Measurements from ENCODE around the gene IGF1. TPM values are rescaled to one million over a fixed set of nuclear protein-coding genes. Genes with fewer than 3 reads are reported as not detected.
A peak's percentile ranks its signal among the peaks of the same experiment; 100 is the strongest.
"Not testable (repeated sequence)": the region's sequence is repeated elsewhere in the genome, so short reads cannot be mapped to it uniquely, and the experiment has no call there.

Gene IGF1
- total RNA-seq, 2 donors from 2014 or later: 0.79 to 2.0 TPM

DNA sequence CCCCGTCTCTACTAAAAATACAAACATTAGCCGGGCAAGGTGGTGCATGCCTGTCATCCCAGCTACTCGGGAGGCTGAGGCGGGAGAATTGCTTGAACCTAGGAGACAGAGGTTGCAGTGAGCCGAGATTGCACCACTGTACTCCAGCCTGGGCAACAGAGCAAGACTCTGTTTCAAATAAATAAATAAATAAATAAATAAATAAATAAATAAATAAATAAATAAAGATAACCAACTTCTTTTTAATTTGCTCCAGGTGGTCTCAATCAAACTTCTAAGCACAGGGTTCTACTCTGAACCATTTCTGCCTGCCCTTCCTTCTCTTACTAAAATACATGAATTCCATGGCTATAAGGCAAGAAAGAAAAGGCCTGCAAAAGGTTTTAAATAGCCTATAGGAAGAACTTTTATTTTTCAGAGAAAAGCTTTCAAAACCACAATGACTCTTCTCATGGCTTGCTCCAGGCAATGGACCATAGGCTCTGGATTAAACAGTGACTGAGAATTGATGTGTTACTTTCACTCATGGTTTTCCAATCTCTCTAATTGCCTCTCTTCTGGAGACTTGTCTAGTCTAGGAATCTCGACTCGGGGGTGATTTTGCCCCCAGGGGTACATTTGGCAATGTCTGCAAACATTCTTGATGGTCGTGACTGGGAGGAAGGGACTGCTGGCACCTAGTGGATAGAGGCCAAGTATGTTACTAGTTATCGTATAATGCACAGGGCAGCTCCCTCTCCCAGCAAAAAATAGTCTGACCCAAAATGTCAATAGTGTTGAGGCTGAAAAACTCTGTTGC lies 14.4 kb downstream of the IGF1 start:
- Mint-ChIP-seq H3K36me3 (ENCODE audit: insufficient read depth in 2 of 2) (no peaks in the 10 kb centered on the region), H3K4me3 (no peak overlapping the region), H3K27me3 (ENCODE audit: low read depth) (peaks cover 48% of the 10 kb centered on the region), H3K27ac (no peak overlapping the region), H3K4me1 (ENCODE audit: low read depth) (peaks cover 9% of the 10 kb centered on the region), H3K9me3 (no peaks in the 10 kb centered on the region)
- no peak for ATAC-seq (replicated peaks in 1 of 2)
- DNase-seq: no peak

GRCh38 chr12:102463659-102464249 lies 16.6 kb downstream of the IGF1 start:
- H3K4me1 Mint-ChIP-seq (ENCODE audit: low read depth): peaks cover 9% of the 10 kb centered on the region
- no peaks in the 10 kb centered on the region for H3K36me3 Mint-ChIP-seq (ENCODE audit: insufficient read depth in 2 of 2)
- ATAC-seq (replicated peaks in 1 of 2) (peak in 1 of 2 donors; percentile 44), DNase-seq (no peak)
- peaks cover 52% of the 10 kb centered on the region for H3K27me3 Mint-ChIP-seq (ENCODE audit: low read depth)
- H3K27ac Mint-ChIP-seq: no peak overlapping the region
- no peaks in the 10 kb centered on the region for H3K9me3 Mint-ChIP-seq
- H3K4me3 Mint-ChIP-seq: no peak overlapping the region

GRCh38 chr12:102462795-102463465 lies 17.4 kb downstream of the IGF1 start:
- no peak for DNase-seq
- Mint-ChIP-seq H3K36me3 (ENCODE audit: insufficient read depth in 2 of 2) (no peaks in the 10 kb centered on the region), H3K4me3 (no peak overlapping the region), H3K27me3 (ENCODE audit: low read depth) (peaks cover 47% of the 10 kb centered on the region), H3K9me3 (no peaks in the 10 kb centered on the region), H3K4me1 (ENCODE audit: low read depth) (peaks cover 9% of the 10 kb centered on the region), H3K27ac (no peak overlapping the region)
- ATAC-seq (replicated peaks in 1 of 2): no peak

DNA sequence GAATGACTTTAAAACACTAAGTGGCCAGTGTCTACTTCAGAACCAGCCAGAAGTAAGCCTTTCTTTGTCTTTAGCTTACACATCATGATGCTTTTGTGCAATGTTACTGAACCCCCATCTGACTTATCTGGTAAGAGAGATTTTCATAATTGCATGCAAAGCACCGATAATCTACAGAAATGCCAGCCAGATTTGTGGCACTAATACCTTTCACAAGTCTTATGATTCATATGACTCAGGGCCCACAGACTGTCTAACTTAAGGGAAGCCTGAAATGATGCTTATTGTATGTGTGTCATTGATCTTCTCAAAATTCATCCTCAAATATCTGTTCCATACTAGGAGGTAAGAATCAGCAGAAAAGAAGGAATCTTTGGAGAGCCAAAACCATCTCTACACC lies 18.0 kb downstream of the IGF1 start:
- peaks cover 9% of the 10 kb centered on the region for H3K4me1 Mint-ChIP-seq (ENCODE audit: low read depth)
- ATAC-seq (replicated peaks in 1 of 2) (peak; percentile 39 to 72), DNase-seq (no peak)
- no peaks in the 10 kb centered on the region for H3K9me3 Mint-ChIP-seq
- peaks cover 42% of the 10 kb centered on the region for H3K27me3 Mint-ChIP-seq (ENCODE audit: low read depth)
- no peak overlapping the region for H3K27ac Mint-ChIP-seq
- H3K36me3 Mint-ChIP-seq (ENCODE audit: insufficient read depth in 2 of 2): no peaks in the 10 kb centered on the region
- no peak overlapping the region for H3K4me3 Mint-ChIP-seq

DNA sequence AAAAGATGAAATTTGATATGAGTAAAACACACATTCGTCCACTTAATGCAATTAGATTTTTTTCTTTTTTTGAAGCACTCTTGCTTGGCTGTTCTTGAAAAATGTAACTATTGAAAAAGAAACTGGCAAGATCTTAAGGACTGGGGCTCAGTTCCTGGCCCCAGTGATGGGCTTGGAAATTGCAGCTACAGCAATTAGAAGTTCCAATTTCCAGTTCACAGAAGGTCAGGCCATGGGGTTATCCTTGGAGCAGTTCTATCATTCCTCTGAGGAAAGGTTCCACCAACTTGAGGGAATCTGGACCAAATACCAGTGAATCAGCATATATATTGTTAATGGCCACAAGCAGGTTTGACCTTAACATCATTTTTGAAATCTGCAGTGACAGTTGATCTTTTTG lies 18.9 kb downstream of the IGF1 start:
- peaks cover 9% of the 10 kb centered on the region for H3K4me1 Mint-ChIP-seq (ENCODE audit: low read depth)
- no peak overlapping the region for H3K4me3 Mint-ChIP-seq
- no peaks in the 10 kb centered on the region for H3K9me3 Mint-ChIP-seq
- H3K36me3 Mint-ChIP-seq (ENCODE audit: insufficient read depth in 2 of 2): no peaks in the 10 kb centered on the region
- peaks cover 33% of the 10 kb centered on the region for H3K27me3 Mint-ChIP-seq (ENCODE audit: low read depth)
- no peak for ATAC-seq (replicated peaks in 1 of 2)
- DNase-seq: no peak
- H3K27ac Mint-ChIP-seq: no peak overlapping the region

- Mint-ChIP-seq H3K36me3 (ENCODE audit: insufficient read depth in 2 of 2) (no peaks in the 10 kb centered on the region), H3K9me3 (no peaks in the 10 kb centered on the region), H3K4me3 (no peak overlapping the region), H3K27me3 (ENCODE audit: low read depth) (peaks cover 34% of the 10 kb centered on the region), H3K27ac (no peak overlapping the region), H3K4me1 (ENCODE audit: low read depth) (peaks cover 9% of the 10 kb centered on the region)
- ATAC-seq (replicated peaks in 1 of 2) (no peak), DNase-seq (no peak)
Measured at GRCh38 chr12:102459314-102459713, 21.0 kb downstream of the IGF1 start.

- H3K4me3 Mint-ChIP-seq: no peak overlapping the region
- peaks cover 0 to 4% of the 10 kb centered on the region in 2 donors for H3K36me3 Mint-ChIP-seq (ENCODE audit: insufficient read depth in 2 of 2)
- H3K4me1 Mint-ChIP-seq (ENCODE audit: low read depth): no peaks in the 10 kb centered on the region
- DNase-seq: no peak
- H3K27me3 Mint-ChIP-seq (ENCODE audit: low read depth): peaks cover 24% of the 10 kb centered on the region
- no peak for ATAC-seq (replicated peaks in 1 of 2)
- H3K27ac Mint-ChIP-seq: no peak overlapping the region
- peaks cover 0 to 4% of the 10 kb centered on the region in 2 donors for H3K9me3 Mint-ChIP-seq
Measured at GRCh38 chr12:102454808-102455760, 25.3 kb downstream of the IGF1 start.

DNA sequence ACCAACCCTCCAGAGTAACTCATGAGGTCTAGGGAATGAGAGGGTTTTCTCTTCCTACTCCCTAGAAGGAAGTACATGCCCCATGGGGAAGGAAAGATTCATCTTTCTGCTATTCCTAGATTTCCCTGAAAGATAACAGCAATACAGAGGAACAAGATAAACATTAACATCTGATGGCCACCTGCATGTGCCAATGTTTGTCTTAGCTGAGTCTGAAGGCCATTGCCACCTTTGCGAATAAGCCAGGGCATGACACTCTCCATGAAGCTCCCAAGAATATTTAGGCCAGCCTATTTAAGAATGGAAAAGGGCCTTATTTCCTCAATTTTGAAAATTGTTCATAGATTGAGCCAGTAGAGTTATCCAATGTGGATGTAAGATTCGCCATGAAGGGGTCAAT lies 26.0 kb downstream of the IGF1 start:
- H3K27ac Mint-ChIP-seq: no peak overlapping the region
- ATAC-seq (replicated peaks in 1 of 2) (no peak), DNase-seq (no peak)
- H3K36me3 Mint-ChIP-seq (ENCODE audit: insufficient read depth in 2 of 2): peaks cover 0 to 4% of the 10 kb centered on the region in 2 donors
- no peaks in the 10 kb centered on the region for H3K4me1 Mint-ChIP-seq (ENCODE audit: low read depth)
- peaks cover 0 to 4% of the 10 kb centered on the region in 2 donors for H3K9me3 Mint-ChIP-seq
- H3K27me3 Mint-ChIP-seq (ENCODE audit: low read depth): peaks cover 18% of the 10 kb centered on the region
- no peak overlapping the region for H3K4me3 Mint-ChIP-seq

- ATAC-seq (replicated peaks in 1 of 2) (no peak), DNase-seq (no peak)
- Mint-ChIP-seq H3K27me3 (ENCODE audit: low read depth) (peaks cover 13% of the 10 kb centered on the region), H3K9me3 (peaks cover 2 to 6% of the 10 kb centered on the region in 2 donors), H3K36me3 (ENCODE audit: insufficient read depth in 2 of 2) (peaks cover 2 to 4% of the 10 kb centered on the region in 2 donors), H3K4me3 (no peak overlapping the region), H3K4me1 (ENCODE audit: low read depth) (no peaks in the 10 kb centered on the region), H3K27ac (no peak overlapping the region)
Measured at GRCh38 chr12:102452605-102453004, 27.8 kb downstream of the IGF1 start.

- not testable (repeated sequence) for H3K9me3 Mint-ChIP-seq; H3K36me3 Mint-ChIP-seq (ENCODE audit: insufficient read depth in 2 of 2); H3K4me1 Mint-ChIP-seq (ENCODE audit: low read depth); H3K27ac Mint-ChIP-seq; DNase-seq; H3K4me3 Mint-ChIP-seq; ATAC-seq (replicated peaks in 1 of 2)
- H3K27me3 Mint-ChIP-seq (ENCODE audit: low read depth): peaks cover 27% of the 10 kb centered on the region
Measured at GRCh38 chr12:102449018-102449417, 31.3 kb downstream of the IGF1 start.

DNA sequence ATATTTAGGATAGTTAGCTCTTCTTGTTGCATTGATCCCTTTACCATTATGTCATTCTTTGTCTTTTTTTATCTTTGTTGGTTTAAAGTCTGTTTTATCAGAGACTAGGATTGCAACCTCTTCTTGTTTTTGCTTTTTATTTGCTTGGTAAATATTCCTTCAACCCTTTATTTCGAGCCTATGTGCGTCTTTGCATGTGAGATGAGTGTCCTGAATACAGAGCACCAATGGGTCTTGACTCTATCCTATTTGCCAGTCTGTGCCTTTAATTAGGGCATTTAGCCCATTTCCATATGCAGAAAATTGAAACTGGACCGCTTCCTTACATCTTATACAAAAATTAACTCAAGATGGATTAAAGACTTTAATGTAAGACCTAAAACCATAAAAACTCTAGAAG lies 32.9 kb downstream of the IGF1 start:
- not testable (repeated sequence) for H3K36me3 Mint-ChIP-seq (ENCODE audit: insufficient read depth in 2 of 2); ATAC-seq (replicated peaks in 1 of 2); H3K4me3 Mint-ChIP-seq; H3K27ac Mint-ChIP-seq; H3K9me3 Mint-ChIP-seq; H3K4me1 Mint-ChIP-seq (ENCODE audit: low read depth); DNase-seq
- H3K27me3 Mint-ChIP-seq (ENCODE audit: low read depth): peaks cover 27% of the 10 kb centered on the region

GRCh38 chr12:102444707-102445106 lies 35.7 kb downstream of the IGF1 start:
- H3K36me3 Mint-ChIP-seq (ENCODE audit: insufficient read depth in 2 of 2): peaks cover 2 to 3% of the 10 kb centered on the region in 2 donors
- H3K4me1 Mint-ChIP-seq (ENCODE audit: low read depth): peaks cover 13% of the 10 kb centered on the region

More at GRCh38 chr12:102444707-102445106, 35.7 kb downstream of the IGF1 start:
- Mint-ChIP-seq H3K27ac (no peak overlapping the region), H3K27me3 (ENCODE audit: low read depth) (peaks cover 22% of the 10 kb centered on the region), H3K9me3 (peaks cover 3 to 6% of the 10 kb centered on the region in 2 donors), H3K4me3 (no peak overlapping the region)
- DNase-seq (no peak), ATAC-seq (replicated peaks in 1 of 2) (no peak)

Measured in activated T-cell treated with anti-CD3 and anti-CD28 coated beads, Interleukin-2, amount 50 U/mL, for 72 hours (primary cell).